Endothelial cell (in vitro differentiated cells): Measurements from ENCODE around the gene RPS26. TPM values are rescaled to one million over a fixed set of nuclear protein-coding genes. Genes with fewer than 3 reads are reported as not detected.
A peak's percentile ranks its signal among the peaks of the same experiment; 100 is the strongest.

Source experiments
- DNase-seq: peaks from one replicate; pipeline ENCODE4 v3.0.0; 2021; ENCODE audit warnings: low spot score
- H3K27ac Mint-ChIP-seq: one replicate; pipeline ENCODE4 v1.8.0; 2021; ENCODE audit warnings: mixed read lengths, inconsistent platforms; ENCODE audit not compliant: unreplicated experiment
- H3K27me3 Mint-ChIP-seq: one replicate; pipeline ENCODE4 v1.8.0; 2021; ENCODE audit warnings: mild to moderate bottlenecking, moderate library complexity, mixed read lengths, inconsistent platforms; ENCODE audit not compliant: unreplicated experiment
- H3K36me3 Mint-ChIP-seq: one replicate; pipeline ENCODE4 v1.8.0; 2021; ENCODE audit warnings: mild to moderate bottlenecking, low read depth, mixed read lengths, inconsistent platforms; ENCODE audit not compliant: unreplicated experiment
- H3K4me1 Mint-ChIP-seq: one replicate; pipeline ENCODE4 v1.8.0; 2021; ENCODE audit warnings: mild to moderate bottlenecking, mixed read lengths, inconsistent platforms; ENCODE audit not compliant: unreplicated experiment
- H3K4me3 Mint-ChIP-seq: one replicate; pipeline ENCODE4 v1.8.0; 2021; ENCODE audit warnings: mild to moderate bottlenecking, mixed read lengths, inconsistent platforms; ENCODE audit not compliant: unreplicated experiment
- H3K9me3 Mint-ChIP-seq: one replicate; pipeline ENCODE4 v1.8.0; 2021; ENCODE audit warnings: mixed read lengths, inconsistent platforms; ENCODE audit not compliant: unreplicated experiment
- total RNA-seq: library from RNA; stranded (reverse); fragmentation: NEBNext Ultra II Directional; extraction: Animal tissue kit (Norgen Biotek cat#: 25700); gene quantifications from one replicate; pipeline ENCODE4 v1.2.1, GENCODE V29; 2021; ENCODE audit not compliant: unreplicated experiment
- TF ChIP-seq, protein P1 (sequence below): fragments of 200-600 bp; sonication (generic); IDR thresholded peaks from one replicate; pipeline ENCODE4 v1.5.0; 2021; ENCODE audit warnings: antibody characterized with exemption; ENCODE audit not compliant: unreplicated experiment

The RPS26 gene
- total RNA-seq, 1 donor from 2014 or later = 45.8 TPM

DNA sequence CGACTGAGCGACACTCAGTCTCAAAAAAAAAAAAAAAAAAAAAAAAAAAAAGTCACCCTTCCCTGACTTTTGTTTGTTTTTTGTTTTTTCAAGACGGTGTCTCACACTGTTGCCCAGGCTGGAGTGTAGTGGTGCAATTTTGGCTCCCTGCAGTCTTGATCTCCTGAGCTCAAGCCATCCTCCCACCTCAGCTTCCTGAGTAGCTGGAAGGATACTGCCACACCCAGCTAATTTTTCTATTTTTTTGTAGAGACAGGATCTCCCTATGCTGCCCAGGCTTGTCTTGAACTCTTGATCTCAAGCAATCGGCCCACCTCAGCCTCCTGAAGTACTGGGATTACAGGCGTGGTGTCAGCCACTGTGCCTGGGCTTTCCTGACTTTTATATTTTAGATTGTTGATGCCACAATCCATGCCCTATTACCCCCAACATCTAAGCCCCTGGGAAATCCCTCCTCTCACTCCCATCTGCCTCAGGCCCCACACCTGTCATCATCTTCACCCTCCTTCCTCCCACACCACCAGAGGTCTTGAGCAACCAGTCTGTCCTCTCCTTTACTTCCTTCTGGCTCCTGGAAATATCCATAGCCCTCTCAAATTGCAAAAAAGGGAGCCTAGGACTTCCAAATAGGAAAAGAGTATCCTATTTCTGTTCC, 13.1 kb upstream of the RPS26 start:
- TF ChIP-seq, protein P1, sequence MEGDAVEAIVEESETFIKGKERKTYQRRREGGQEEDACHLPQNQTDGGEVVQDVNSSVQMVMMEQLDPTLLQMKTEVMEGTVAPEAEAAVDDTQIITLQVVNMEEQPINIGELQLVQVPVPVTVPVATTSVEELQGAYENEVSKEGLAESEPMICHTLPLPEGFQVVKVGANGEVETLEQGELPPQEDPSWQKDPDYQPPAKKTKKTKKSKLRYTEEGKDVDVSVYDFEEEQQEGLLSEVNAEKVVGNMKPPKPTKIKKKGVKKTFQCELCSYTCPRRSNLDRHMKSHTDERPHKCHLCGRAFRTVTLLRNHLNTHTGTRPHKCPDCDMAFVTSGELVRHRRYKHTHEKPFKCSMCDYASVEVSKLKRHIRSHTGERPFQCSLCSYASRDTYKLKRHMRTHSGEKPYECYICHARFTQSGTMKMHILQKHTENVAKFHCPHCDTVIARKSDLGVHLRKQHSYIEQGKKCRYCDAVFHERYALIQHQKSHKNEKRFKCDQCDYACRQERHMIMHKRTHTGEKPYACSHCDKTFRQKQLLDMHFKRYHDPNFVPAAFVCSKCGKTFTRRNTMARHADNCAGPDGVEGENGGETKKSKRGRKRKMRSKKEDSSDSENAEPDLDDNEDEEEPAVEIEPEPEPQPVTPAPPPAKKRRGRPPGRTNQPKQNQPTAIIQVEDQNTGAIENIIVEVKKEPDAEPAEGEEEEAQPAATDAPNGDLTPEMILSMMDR = no peak
- Mint-ChIP-seq H3K4me3 (no peak overlapping the region), H3K27ac (peak overlapping the region; percentile 21), H3K36me3 (peaks cover 10% of the 10 kb centered on the region), H3K4me1 (peaks cover 14% of the 10 kb centered on the region), H3K9me3 (no peaks in the 10 kb centered on the region), H3K27me3 (peaks cover 1% of the 10 kb centered on the region)
- DNase-seq = no peak

DNA sequence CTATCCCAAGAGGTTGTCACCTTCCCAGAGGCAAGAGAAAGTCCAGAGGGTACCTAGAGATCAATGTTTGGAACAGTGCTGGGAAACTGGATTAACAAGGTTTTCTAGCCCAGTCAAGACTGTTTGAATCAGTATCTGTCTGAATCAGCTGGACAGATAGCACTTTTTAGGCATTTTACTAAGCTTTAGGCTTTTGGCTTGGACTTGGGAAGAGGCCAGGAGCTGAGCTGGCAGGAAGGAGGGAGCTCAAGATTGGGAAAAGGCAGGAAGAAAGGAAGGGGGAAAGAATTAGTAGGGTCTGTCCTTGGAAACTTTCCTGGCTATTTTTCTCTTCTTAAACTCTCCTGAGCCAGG, 12.6 kb upstream of the RPS26 start:
- H3K9me3 Mint-ChIP-seq = no peaks in the 10 kb centered on the region
- peaks cover 10% of the 10 kb centered on the region for H3K36me3 Mint-ChIP-seq
- peaks cover 14% of the 10 kb centered on the region for H3K4me1 Mint-ChIP-seq
- no peak for DNase-seq
- H3K27ac Mint-ChIP-seq = peak overlapping the region; percentile 21
- H3K27me3 Mint-ChIP-seq = peaks cover 1% of the 10 kb centered on the region
- TF ChIP-seq, protein P1 = no peak
- H3K4me3 Mint-ChIP-seq = no peak overlapping the region

DNA sequence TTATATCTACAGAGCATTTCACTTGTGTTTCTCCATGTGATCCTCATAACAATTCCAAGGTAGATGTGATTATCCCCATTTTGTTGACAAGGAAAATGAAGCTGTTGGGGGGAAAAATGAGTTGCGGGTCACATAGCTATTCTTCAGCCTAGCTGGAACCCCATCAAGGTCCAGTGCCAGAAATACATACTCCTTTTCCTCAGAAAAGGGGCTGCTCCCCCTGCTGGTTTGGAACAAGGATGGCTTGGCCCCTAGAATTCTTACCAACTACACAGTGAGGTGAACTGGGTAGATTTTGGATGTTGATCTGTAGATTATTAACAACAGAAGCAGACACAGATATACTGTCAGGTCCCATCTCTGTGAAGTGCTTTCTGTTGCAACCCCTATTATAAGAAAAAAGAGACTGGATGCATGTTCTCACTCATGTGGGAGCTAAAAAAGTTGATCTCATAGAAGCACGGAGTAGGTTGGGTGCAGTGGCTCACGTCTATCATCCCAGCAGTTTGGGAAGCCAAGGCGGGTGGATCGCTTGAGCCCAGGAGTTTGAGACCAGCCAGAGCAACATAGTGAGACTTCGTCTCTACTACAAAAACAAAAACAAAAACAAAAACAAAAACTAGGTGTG, 11.9 kb upstream of the RPS26 start:
- H3K4me3 Mint-ChIP-seq = peak overlapping the region; percentile 25
- TF ChIP-seq, protein P1 = peak; percentile 65
- peaks cover 14% of the 10 kb centered on the region for H3K4me1 Mint-ChIP-seq
- H3K27me3 Mint-ChIP-seq = peaks cover 1% of the 10 kb centered on the region
- H3K27ac Mint-ChIP-seq = no peak overlapping the region
- peaks cover 10% of the 10 kb centered on the region for H3K36me3 Mint-ChIP-seq
- DNase-seq = peak; percentile 69
- no peaks in the 10 kb centered on the region for H3K9me3 Mint-ChIP-seq

DNA sequence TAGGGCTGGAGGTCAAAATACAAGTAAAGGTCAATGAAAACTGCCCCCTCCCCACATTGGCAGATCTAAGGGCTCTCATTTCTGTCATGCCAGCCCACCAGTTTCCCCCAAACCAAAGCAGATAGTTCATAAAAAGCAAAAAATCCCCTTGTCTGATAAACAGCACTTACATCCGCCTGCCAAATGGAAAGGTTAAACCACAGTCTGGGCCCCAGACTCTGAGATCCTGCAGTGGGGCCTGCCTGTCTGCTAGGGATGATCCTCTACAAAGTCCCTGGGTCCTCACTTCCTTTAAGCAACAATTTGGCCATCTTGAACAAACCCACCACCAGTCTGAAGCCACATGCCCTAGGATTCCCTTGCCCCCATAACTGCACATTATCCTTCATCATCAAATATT, 9.7 kb upstream of the RPS26 start:
- no peak overlapping the region for H3K27ac Mint-ChIP-seq
- peaks cover 10% of the 10 kb centered on the region for H3K36me3 Mint-ChIP-seq
- peaks cover 1% of the 10 kb centered on the region for H3K27me3 Mint-ChIP-seq
- peak overlapping the region; percentile 10 for H3K4me3 Mint-ChIP-seq
- TF ChIP-seq, protein P1 = no peak
- no peaks in the 10 kb centered on the region for H3K9me3 Mint-ChIP-seq
- H3K4me1 Mint-ChIP-seq = peaks cover 14% of the 10 kb centered on the region
- no peak for DNase-seq
